HEK293 (cell line): ENCODE results near the gene UROC1.

ENCODE experiments used
- ZNF677 ChIP-seq: fragments of 450-650 bp; IDR thresholded peaks from 2 replicates; pipeline ENCODE4 v1.5.0; 2018; ENCODE audit warnings: missing biosample characterization, mild to moderate bottlenecking, missing genetic modification characterization, moderate library complexity
- TF ChIP-seq, protein P1 (sequence below): fragments of 450-650 bp; formaldehyde crosslinking; IDR thresholded peaks from 2 replicates; pipeline ENCODE4 v1.5.1; 2016; ENCODE audit warnings: missing biosample characterization, missing genetic modification characterization
- TF ChIP-seq, protein P2 (sequence below): fragments of 450-650 bp; formaldehyde crosslinking; IDR thresholded peaks from 2 replicates; pipeline ENCODE4 v1.5.1; 2016; ENCODE audit warnings: missing biosample characterization, missing genetic modification characterization

DNA sequence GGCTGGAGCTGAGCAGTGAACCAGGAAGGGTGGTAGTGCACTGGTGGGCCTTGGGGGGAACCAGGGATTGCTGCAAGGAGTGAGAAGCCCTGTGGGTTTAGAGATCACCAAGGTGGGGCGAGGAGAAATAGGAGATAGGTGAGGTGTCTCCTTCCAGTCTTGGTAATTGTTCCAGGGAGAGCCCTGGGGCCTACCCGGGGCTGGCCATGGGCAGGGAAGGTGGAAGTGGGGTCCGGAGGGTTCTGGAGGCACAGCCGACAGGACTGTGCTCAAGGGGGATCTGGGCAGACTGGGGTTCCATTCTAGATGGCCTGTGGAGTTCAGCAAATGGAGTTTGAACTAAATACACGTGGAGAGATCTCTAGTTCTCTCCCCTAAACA is 10.8 kb upstream of the UROC1 start:
- TF ChIP-seq ZNF677 (tag by site-specific recombination): no peak
- TF ChIP-seq, protein P1, sequence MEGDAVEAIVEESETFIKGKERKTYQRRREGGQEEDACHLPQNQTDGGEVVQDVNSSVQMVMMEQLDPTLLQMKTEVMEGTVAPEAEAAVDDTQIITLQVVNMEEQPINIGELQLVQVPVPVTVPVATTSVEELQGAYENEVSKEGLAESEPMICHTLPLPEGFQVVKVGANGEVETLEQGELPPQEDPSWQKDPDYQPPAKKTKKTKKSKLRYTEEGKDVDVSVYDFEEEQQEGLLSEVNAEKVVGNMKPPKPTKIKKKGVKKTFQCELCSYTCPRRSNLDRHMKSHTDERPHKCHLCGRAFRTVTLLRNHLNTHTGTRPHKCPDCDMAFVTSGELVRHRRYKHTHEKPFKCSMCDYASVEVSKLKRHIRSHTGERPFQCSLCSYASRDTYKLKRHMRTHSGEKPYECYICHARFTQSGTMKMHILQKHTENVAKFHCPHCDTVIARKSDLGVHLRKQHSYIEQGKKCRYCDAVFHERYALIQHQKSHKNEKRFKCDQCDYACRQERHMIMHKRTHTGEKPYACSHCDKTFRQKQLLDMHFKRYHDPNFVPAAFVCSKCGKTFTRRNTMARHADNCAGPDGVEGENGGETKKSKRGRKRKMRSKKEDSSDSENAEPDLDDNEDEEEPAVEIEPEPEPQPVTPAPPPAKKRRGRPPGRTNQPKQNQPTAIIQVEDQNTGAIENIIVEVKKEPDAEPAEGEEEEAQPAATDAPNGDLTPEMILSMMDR (tag by site-specific recombination): no peak
- TF ChIP-seq, protein P2, sequence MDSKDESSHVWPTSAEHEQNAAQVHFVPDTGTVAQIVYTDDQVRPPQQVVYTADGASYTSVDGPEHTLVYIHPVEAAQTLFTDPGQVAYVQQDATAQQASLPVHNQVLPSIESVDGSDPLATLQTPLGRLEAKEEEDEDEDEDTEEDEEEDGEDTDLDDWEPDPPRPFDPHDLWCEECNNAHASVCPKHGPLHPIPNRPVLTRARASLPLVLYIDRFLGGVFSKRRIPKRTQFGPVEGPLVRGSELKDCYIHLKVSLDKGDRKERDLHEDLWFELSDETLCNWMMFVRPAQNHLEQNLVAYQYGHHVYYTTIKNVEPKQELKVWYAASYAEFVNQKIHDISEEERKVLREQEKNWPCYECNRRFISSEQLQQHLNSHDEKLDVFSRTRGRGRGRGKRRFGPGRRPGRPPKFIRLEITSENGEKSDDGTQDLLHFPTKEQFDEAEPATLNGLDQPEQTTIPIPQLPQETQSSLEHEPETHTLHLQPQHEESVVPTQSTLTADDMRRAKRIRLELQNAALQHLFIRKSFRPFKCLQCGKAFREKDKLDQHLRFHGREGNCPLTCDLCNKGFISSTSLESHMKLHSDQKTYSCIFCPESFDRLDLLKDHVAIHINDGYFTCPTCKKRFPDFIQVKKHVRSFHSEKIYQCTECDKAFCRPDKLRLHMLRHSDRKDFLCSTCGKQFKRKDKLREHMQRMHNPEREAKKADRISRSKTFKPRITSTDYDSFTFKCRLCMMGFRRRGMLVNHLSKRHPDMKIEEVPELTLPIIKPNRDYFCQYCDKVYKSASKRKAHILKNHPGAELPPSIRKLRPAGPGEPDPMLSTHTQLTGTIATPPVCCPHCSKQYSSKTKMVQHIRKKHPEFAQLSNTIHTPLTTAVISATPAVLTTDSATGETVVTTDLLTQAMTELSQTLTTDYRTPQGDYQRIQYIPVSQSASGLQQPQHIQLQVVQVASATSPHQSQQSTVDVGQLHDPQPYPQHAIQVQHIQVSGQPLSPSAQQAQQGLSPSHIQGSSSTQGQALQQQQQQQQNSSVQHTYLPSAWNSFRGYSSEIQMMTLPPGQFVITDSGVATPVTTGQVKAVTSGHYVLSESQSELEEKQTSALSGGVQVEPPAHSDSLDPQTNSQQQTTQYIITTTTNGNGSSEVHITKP (tag by site-specific recombination): no peak
